GM12864 (cell line): ENCODE data around the gene MARCHF9.

Source experiments
- DNase-seq: peaks from one replicate; pipeline ENCODE4 v3.0.0-alpha.2; 2011; ENCODE audit warnings: low read depth
- H3K4me3 ChIP-seq: 2 replicates; pipeline ENCODE4 v1.5.1; 2011; ENCODE audit warnings: mild to moderate bottlenecking, low read depth, low read length, control low read depth
- CTCF ChIP-seq: IDR thresholded peaks from 2 replicates; pipeline ENCODE4 v1.5.1; 2011; ENCODE audit warnings: low read depth, mild to moderate bottlenecking, moderate library complexity, low read length, control low read depth, inconsistent platforms; ENCODE audit errors: missing control alignments

Gene MARCHF9

GRCh38 chr12:57800965-57801364 is 46.1 kb downstream of the MARCHF9 start:
- H3K4me3 ChIP-seq, result no peak overlapping the region
- no peak for TF ChIP-seq CTCF
- no peak for DNase-seq

- TF ChIP-seq CTCF, result no peak
- no peak for DNase-seq
- H3K4me3 ChIP-seq, result no peak overlapping the region
These were observed 47.7 kb downstream of the MARCHF9 start for GRCh38 chr12:57802607-57803006.

GRCh38 chr12:57803319-57803893 is 48.5 kb downstream of the MARCHF9 start:
- DNase-seq, result no peak
- H3K4me3 ChIP-seq, result no peak overlapping the region
- TF ChIP-seq CTCF, result peak; percentile 82

DNA sequence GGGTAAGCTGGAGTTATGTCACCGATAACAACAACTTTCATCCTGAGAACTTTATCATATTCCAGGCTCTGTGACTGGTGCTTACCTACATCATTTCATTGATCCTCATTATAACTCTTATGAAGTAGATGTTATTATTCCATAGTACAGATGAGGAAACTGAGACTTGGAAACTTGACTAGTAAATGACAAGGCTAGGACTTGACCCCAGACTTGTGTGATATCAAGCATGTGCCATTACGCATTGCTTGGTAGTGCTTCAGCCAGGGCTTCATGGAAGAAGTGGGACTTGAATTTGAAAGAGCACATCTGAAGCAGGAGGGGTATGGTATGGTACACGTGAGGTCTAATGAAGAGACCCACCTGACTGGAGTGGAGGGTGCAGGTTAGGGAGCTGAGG is 51.8 kb downstream of the MARCHF9 start:
- H3K4me3 ChIP-seq, result no peak overlapping the region
- no peak for TF ChIP-seq CTCF
- no peak for DNase-seq

- TF ChIP-seq CTCF, result no peak
- DNase-seq, result no peak
- H3K4me3 ChIP-seq, result no peak overlapping the region
These were observed 52.4 kb downstream of the MARCHF9 start for GRCh38 chr12:57807285-57807684.

DNA sequence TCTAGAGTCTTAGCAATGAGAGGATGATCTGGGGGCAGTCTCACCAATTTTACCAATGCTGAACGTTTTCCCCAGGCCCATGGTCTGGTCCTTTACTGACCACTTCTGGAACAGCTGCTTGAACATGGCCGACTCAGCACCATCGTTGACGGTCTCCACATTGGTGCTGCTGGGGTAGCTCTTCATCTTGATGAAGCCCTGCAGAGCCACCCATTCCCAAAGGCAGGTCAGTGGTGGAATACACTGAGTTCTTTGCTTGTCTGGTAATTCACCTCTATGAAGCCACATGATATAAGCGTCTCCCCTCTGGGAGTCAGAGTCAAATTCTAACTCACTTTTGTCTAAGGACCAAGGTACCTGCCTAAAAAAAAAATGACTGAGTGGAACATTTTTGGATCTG is 53.4 kb downstream of the MARCHF9 start:
- no peak for TF ChIP-seq CTCF

GRCh38 chr12:57809425-57809824 is 54.5 kb downstream of the MARCHF9 start:
- no peak for DNase-seq
- H3K4me3 ChIP-seq, result no peak overlapping the region
- no peak for TF ChIP-seq CTCF

More for the DNA sequence above, 53.4 kb downstream of the MARCHF9 start:
- H3K4me3 ChIP-seq, result no peak overlapping the region
- no peak for DNase-seq
